Smooth muscle cell (in vitro differentiated cells): Measurements from ENCODE around the gene SHCBP1L. TPM values are rescaled to one million over a fixed set of nuclear protein-coding genes. Genes with fewer than 3 reads are reported as not detected.

Experiments
- DNase-seq: peaks from one replicate; lab custom pipeline; 2025; ENCODE audit not compliant: unreplicated experiment; lab: John Stamatoyannopoulos, UW
- H2AFZ ChIP-seq: fragments of 200-600 bp; sonication (generic); 2 replicates; pipeline ENCODE4 v1.6.0; 2016; ENCODE audit warnings: antibody characterized with exemption, low read depth, mild to moderate bottlenecking
- H3F3A ChIP-seq: fragments of 200-600 bp; sonication (generic); 2 replicates; pipeline ENCODE4 v1.6.0; 2017; ENCODE audit warnings: antibody characterized with exemption, low read depth
- H3K27ac ChIP-seq: fragments of 200-600 bp; sonication (generic); 2 replicates; pipeline ENCODE4 v1.5.1; 2016; ENCODE audit warnings: low read depth, mild to moderate bottlenecking
- H3K27me3 ChIP-seq: fragments of 200-600 bp; sonication (generic); 2 replicates; pipeline ENCODE4 v1.6.1; 2016; ENCODE audit warnings: low read depth, mild to moderate bottlenecking
- H3K36me3 ChIP-seq: fragments of 200-600 bp; sonication (generic); 2 replicates; pipeline ENCODE4 v1.5.1; 2016; ENCODE audit warnings: low read depth
- H3K4me1 ChIP-seq: fragments of 200-600 bp; sonication (generic); 2 replicates; pipeline ENCODE4 v1.5.1; 2016; ENCODE audit warnings: low read depth
- H3K4me2 ChIP-seq: fragments of 200-600 bp; sonication (generic); 2 replicates; pipeline ENCODE4 v1.6.0; 2016; ENCODE audit warnings: mild to moderate bottlenecking
- H3K4me3 ChIP-seq: fragments of 200-600 bp; sonication (generic); 2 replicates; pipeline ENCODE4 v1.5.1; 2016; ENCODE audit warnings: mild to moderate bottlenecking
- H3K79me2 ChIP-seq: fragments of 200-600 bp; sonication (generic); 2 replicates; pipeline ENCODE4 v1.6.0; 2016; ENCODE audit warnings: low read depth, mild to moderate bottlenecking
- H3K9ac ChIP-seq: fragments of 200-600 bp; sonication (generic); 2 replicates; pipeline ENCODE4 v1.6.0; 2016; ENCODE audit warnings: low read depth
- H3K9me3 ChIP-seq: fragments of 200-600 bp; sonication (generic); replicated peaks from 2 replicates; pipeline ENCODE4 v1.5.1; 2016; ENCODE audit warnings: low read depth
- H4K20me1 ChIP-seq: fragments of 200-600 bp; sonication (generic); 2 replicates; pipeline ENCODE4 v1.6.0; 2016; ENCODE audit warnings: low read depth
- CTCF ChIP-seq: fragments of 200-600 bp; sonication (generic); IDR thresholded peaks from 2 replicates; pipeline ENCODE4 v1.5.1; 2017; ENCODE audit warnings: borderline replicate concordance, mild to moderate bottlenecking, antibody characterized with exemption; ENCODE audit not compliant: insufficient read depth, poor library complexity, severe bottlenecking
- WGBS: methylation state at CpG from one replicate; pipeline ENCODE4 v1.1.7; 2016; ENCODE audit warnings: low lambda C conversion rate; 5-methylcytosine and 5-hydroxymethylcytosine counted together
- polyA plus RNA-seq: library from polyadenylated mRNA; unstranded; fragments of >200 nt; fragmentation: Nextera tagmentation; extraction: Ambion mirVana; gene quantifications from 2 replicates; pipeline ENCODE4 v1.2.1, GENCODE V29; 2016
- total RNA-seq: library from RNA; depleted of rRNA; stranded (reverse); fragments of >200 nt; gene quantifications from 2 replicates; pipeline ENCODE4 v1.2.3, GENCODE V29; 2014

Gene SHCBP1L
- total and polyA plus RNA-seq, 2 experiments from 2014 or later, result not detected

- Histone ChIP-seq H3K79me2 (no peaks in the 10 kb centered on the region), H2AFZ (no peak overlapping the region), H3K27ac (no peak overlapping the region), H3K4me2 (no peak overlapping the region), H3K36me3 (no peaks in the 10 kb centered on the region), H3K9me3 (no peaks in the 10 kb centered on the region), H4K20me1 (no peaks in the 10 kb centered on the region), H3K9ac (no peak overlapping the region), H3K27me3 (peaks cover 19% of the 10 kb centered on the region), H3K4me3 (no peak overlapping the region), H3K4me1 (peaks cover 7% of the 10 kb centered on the region), H3F3A (no peaks in the 10 kb centered on the region)
- 93% methylated on average over 2 of the region's 2 CpGs for WGBS
- DNase-seq, result no peak
- no peak for TF ChIP-seq CTCF
Observed at GRCh38 chr1:182939413-182939812, 13.6 kb downstream of the SHCBP1L start.

- H3K9me3 ChIP-seq, result no peaks in the 10 kb centered on the region
- no peak for TF ChIP-seq CTCF
- no peak overlapping the region for H3K4me3 ChIP-seq
Observed at GRCh38 chr1:182935716-182936115, 17.2 kb downstream of the SHCBP1L start.

GRCh38 chr1:182930985-182931384 lies 22.0 kb downstream of the SHCBP1L start:
- no peaks in the 10 kb centered on the region for H3K27me3 ChIP-seq
- no peaks in the 10 kb centered on the region for H3K36me3 ChIP-seq
- no peak overlapping the region for H3K4me2 ChIP-seq
- H3F3A ChIP-seq, result no peaks in the 10 kb centered on the region
- no peak overlapping the region for H3K9ac ChIP-seq
- H3K4me1 ChIP-seq, result no peaks in the 10 kb centered on the region
- H3K4me3 ChIP-seq, result no peak overlapping the region
- no peak for DNase-seq
- no peak overlapping the region for H2AFZ ChIP-seq
- TF ChIP-seq CTCF, result no peak
- H3K27ac ChIP-seq, result no peak overlapping the region
- 87% methylated on average over 1 of the region's 1 CpG for WGBS
- no peaks in the 10 kb centered on the region for H4K20me1 ChIP-seq
- H3K79me2 ChIP-seq, result no peaks in the 10 kb centered on the region
- no peaks in the 10 kb centered on the region for H3K9me3 ChIP-seq

More at GRCh38 chr1:182935716-182936115, 17.2 kb downstream of the SHCBP1L start:
- H3K27me3 ChIP-seq, result peaks cover 3% of the 10 kb centered on the region
- no peak overlapping the region for H3K4me2 ChIP-seq
- no peak overlapping the region for H3K9ac ChIP-seq
- no peaks in the 10 kb centered on the region for H3K4me1 ChIP-seq
- H3K36me3 ChIP-seq, result no peaks in the 10 kb centered on the region
- no peak for DNase-seq
- H2AFZ ChIP-seq, result no peak overlapping the region
- H3K27ac ChIP-seq, result no peak overlapping the region
- no peaks in the 10 kb centered on the region for H4K20me1 ChIP-seq
- H3F3A ChIP-seq, result no peaks in the 10 kb centered on the region
- no peaks in the 10 kb centered on the region for H3K79me2 ChIP-seq

- 100% methylated on average over 1 of the region's 1 CpG for whole genome bisulfite sequencing
- DNase-seq, result no peak
- no peaks in the 10 kb centered on the region for H4K20me1 ChIP-seq
- H3K4me2 ChIP-seq, result no peak overlapping the region
- no peak overlapping the region for H3K9ac ChIP-seq
- no peaks in the 10 kb centered on the region for H3K36me3 ChIP-seq
- no peak overlapping the region for H3K27ac ChIP-seq
- H2AFZ ChIP-seq, result no peak overlapping the region
- no peaks in the 10 kb centered on the region for H3K9me3 ChIP-seq
- no peak overlapping the region for H3K4me3 ChIP-seq
- H3K79me2 ChIP-seq, result no peaks in the 10 kb centered on the region
- H3K4me1 ChIP-seq, result no peaks in the 10 kb centered on the region
- no peaks in the 10 kb centered on the region for H3F3A ChIP-seq
- no peak for TF ChIP-seq CTCF
- H3K27me3 ChIP-seq, result peaks cover 5% of the 10 kb centered on the region
Observed at GRCh38 chr1:182927693-182928433, 25.1 kb downstream of the SHCBP1L start.
